ENCODE results near the gene PLAC8.
"Not testable (repeated sequence)": the region's sequence is repeated elsewhere in the genome, so short reads cannot be mapped to it uniquely, and the experiment has no call there.

The PLAC8 gene

GRCh38 chr4:83114576-83114975 is at the start of gene PLAC8:
PLAC8 (minus strand) TSS chr4:83114729; CDS start chr4:83107921, 6,808 bp downstream.
- peaks cover 3% of the 10 kb centered on the region for H3K4me1 ChIP-seq (ENCODE audit: insufficient read depth, insufficient read length)
- H3K36me3 ChIP-seq (ENCODE audit: insufficient read depth, insufficient read length, low read length): no peaks in the 10 kb centered on the region
- no peaks in the 10 kb centered on the region for H3K27me3 ChIP-seq (ENCODE audit: insufficient read depth, insufficient read length)
- TF ChIP-seq SUZ12 (IDR thresholded peaks at IDR 0.05; ENCODE audit: extremely low read depth, insufficient read depth, insufficient read length): no peak
- TF ChIP-seq YY1 (IDR thresholded peaks at IDR 0.05; ENCODE audit: insufficient read depth, insufficient read length): no peak
- TF ChIP-seq ZNF274 (IDR thresholded peaks at IDR 0.05; ENCODE audit: low read depth, low read length): no peak
- no peak for DNase-seq (ENCODE audit: low read depth, low spot score)
- H3K9me3 ChIP-seq (ENCODE audit: insufficient read depth, low read length): no peaks in the 10 kb centered on the region
- H3K4me3 ChIP-seq (ENCODE audit: insufficient read length, low read depth): no peak within 1 kb of the TSS
- no peak within 1 kb of the TSS for H3K9ac ChIP-seq (ENCODE audit: insufficient read length, low read depth)

DNA sequence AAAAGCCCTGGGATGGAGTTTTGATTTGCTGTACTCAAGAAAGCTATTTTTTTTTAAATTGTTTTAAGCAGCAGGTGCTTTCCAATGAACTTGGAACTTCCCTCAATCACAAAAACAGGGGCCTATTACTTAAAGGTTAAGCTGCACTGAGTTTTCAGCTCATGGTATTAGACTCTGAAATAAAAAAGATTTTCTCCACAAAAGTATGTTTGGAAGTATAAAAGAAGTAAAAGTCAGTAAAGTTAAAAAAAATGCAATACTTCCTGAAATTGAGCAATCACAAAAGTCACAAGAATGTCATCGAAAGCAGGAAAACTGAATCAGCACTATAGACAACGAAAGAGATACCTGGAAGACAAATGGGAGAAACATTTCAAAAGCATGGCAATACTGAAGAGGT is 38.9 kb upstream of the PLAC8 start:
- no peaks in the 10 kb centered on the region for H3K4me1 ChIP-seq (ENCODE audit: insufficient read depth, insufficient read length)
- no peak overlapping the region for H3K9ac ChIP-seq (ENCODE audit: insufficient read length, low read depth)
- no peaks in the 10 kb centered on the region; the same call in 1 of the 2 replicates for H3K9me3 ChIP-seq (ENCODE audit: insufficient read depth, low read length)
- no peaks in the 10 kb centered on the region for H3K27me3 ChIP-seq (ENCODE audit: insufficient read depth, insufficient read length)
- no peak for DNase-seq (ENCODE audit: low read depth, low spot score)
- TF ChIP-seq ZNF274 (IDR thresholded peaks at IDR 0.05; ENCODE audit: low read depth, low read length) (no peak), SUZ12 (IDR thresholded peaks at IDR 0.05; ENCODE audit: extremely low read depth, insufficient read depth, insufficient read length) (no peak), YY1 (IDR thresholded peaks at IDR 0.05; ENCODE audit: insufficient read depth, insufficient read length) (no peak)
- no peak overlapping the region for H3K4me3 ChIP-seq (ENCODE audit: insufficient read length, low read depth)
- no peaks in the 10 kb centered on the region for H3K36me3 ChIP-seq (ENCODE audit: insufficient read depth, insufficient read length, low read length)

DNA sequence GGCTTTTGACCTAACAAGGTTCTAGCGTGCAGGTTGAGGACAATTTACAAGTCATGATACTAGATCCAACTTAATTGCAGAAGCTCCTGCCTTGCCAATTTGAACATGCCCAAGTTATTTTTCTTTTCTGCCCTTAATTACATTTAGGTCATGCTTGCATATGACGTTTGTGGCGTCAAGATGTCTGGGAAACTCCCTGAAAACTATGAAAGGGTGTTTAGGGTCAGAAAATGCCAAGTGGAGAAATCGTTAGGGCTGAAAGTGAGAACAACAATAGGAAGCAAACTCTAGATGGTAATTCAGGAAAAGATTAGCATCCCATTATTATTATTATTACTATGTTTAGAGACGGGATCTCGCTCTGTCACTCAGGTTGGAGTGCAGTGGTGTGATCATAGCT is 38.2 kb upstream of the PLAC8 start:
- no peak overlapping the region for H3K4me3 ChIP-seq (ENCODE audit: insufficient read length, low read depth)
- TF ChIP-seq ZNF274 (IDR thresholded peaks at IDR 0.05; ENCODE audit: low read depth, low read length): no peak
- TF ChIP-seq YY1 (IDR thresholded peaks at IDR 0.05; ENCODE audit: insufficient read depth, insufficient read length): no peak
- no peak for TF ChIP-seq SUZ12 (IDR thresholded peaks at IDR 0.05; ENCODE audit: extremely low read depth, insufficient read depth, insufficient read length)
- no peaks in the 10 kb centered on the region for H3K36me3 ChIP-seq (ENCODE audit: insufficient read depth, insufficient read length, low read length)
- DNase-seq (ENCODE audit: low read depth, low spot score): no peak
- no peaks in the 10 kb centered on the region for H3K27me3 ChIP-seq (ENCODE audit: insufficient read depth, insufficient read length)
- no peaks in the 10 kb centered on the region; the same call in 1 of the 2 replicates for H3K9me3 ChIP-seq (ENCODE audit: insufficient read depth, low read length)
- H3K9ac ChIP-seq (ENCODE audit: insufficient read length, low read depth): no peak overlapping the region
- no peaks in the 10 kb centered on the region for H3K4me1 ChIP-seq (ENCODE audit: insufficient read depth, insufficient read length)

- TF ChIP-seq YY1 (IDR thresholded peaks at IDR 0.05; ENCODE audit: insufficient read depth, insufficient read length) (no peak), ZNF274 (IDR thresholded peaks at IDR 0.05; ENCODE audit: low read depth, low read length) (no peak), SUZ12 (IDR thresholded peaks at IDR 0.05; ENCODE audit: extremely low read depth, insufficient read depth, insufficient read length) (no peak)
- H3K27me3 ChIP-seq (ENCODE audit: insufficient read depth, insufficient read length): no peaks in the 10 kb centered on the region
- DNase-seq (ENCODE audit: low read depth, low spot score): no peak
- no peaks in the 10 kb centered on the region for H3K36me3 ChIP-seq (ENCODE audit: insufficient read depth, insufficient read length, low read length)
- H3K4me1 ChIP-seq (ENCODE audit: insufficient read depth, insufficient read length): no peaks in the 10 kb centered on the region
- no peaks in the 10 kb centered on the region; the same call in 1 of the 2 replicates for H3K9me3 ChIP-seq (ENCODE audit: insufficient read depth, low read length)
- no peak overlapping the region for H3K4me3 ChIP-seq (ENCODE audit: insufficient read length, low read depth)
- H3K9ac ChIP-seq (ENCODE audit: insufficient read length, low read depth): no peak overlapping the region
Observed at GRCh38 chr4:83151651-83152050, 37.1 kb upstream of the PLAC8 start.

DNA sequence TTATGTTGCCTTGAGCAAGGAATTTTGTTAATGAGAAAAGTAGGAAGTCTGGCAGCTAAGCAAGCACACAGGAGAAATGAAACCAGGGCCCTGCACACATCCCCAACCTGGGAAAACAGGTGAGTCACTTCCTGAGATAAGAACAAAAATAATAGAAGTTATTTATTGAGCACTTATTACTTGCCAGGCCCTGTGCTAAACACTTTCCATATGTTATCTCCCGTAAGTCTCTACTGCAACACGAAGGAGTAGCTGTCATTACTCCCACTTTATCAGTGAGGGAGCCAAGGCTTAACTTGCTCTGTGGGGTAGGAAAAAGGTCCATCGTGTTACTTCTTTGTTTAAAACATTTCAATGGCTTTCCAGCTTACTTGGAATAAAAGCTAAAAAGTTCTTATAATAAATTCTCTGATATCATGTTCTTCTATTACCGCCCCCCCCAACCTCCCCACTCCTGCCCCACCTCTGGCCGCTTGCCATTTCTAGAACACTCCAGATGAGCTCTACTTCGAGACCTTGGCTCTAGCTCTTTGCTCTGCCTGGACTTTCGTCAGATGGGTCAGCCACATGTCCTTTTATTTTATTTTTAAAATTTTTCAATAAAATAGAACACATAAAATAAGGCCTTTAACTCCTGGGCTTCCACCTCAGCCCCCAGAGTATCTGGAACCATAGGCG is 36.3 kb upstream of the PLAC8 start:
- Histone ChIP-seq H3K9me3 (ENCODE audit: insufficient read depth, low read length) (no peaks in the 10 kb centered on the region), H3K4me1 (ENCODE audit: insufficient read depth, insufficient read length) (no peaks in the 10 kb centered on the region), H3K9ac (ENCODE audit: insufficient read length, low read depth) (no peak overlapping the region), H3K27me3 (ENCODE audit: insufficient read depth, insufficient read length) (no peaks in the 10 kb centered on the region), H3K4me3 (ENCODE audit: insufficient read length, low read depth) (no peak overlapping the region), H3K36me3 (ENCODE audit: insufficient read depth, insufficient read length, low read length) (no peaks in the 10 kb centered on the region)
- DNase-seq (ENCODE audit: low read depth, low spot score): no peak
- TF ChIP-seq SUZ12 (IDR thresholded peaks at IDR 0.05; ENCODE audit: extremely low read depth, insufficient read depth, insufficient read length) (no peak), ZNF274 (IDR thresholded peaks at IDR 0.05; ENCODE audit: low read depth, low read length) (no peak), YY1 (IDR thresholded peaks at IDR 0.05; ENCODE audit: insufficient read depth, insufficient read length) (no peak)

- no peak overlapping the region for H3K9ac ChIP-seq (ENCODE audit: insufficient read length, low read depth)
- H3K27me3 ChIP-seq (ENCODE audit: insufficient read depth, insufficient read length): no peaks in the 10 kb centered on the region
- TF ChIP-seq ZNF274 (IDR thresholded peaks at IDR 0.05; ENCODE audit: low read depth, low read length) (no peak), YY1 (IDR thresholded peaks at IDR 0.05; ENCODE audit: insufficient read depth, insufficient read length) (no peak), SUZ12 (IDR thresholded peaks at IDR 0.05; ENCODE audit: extremely low read depth, insufficient read depth, insufficient read length) (no peak)
- DNase-seq (ENCODE audit: low read depth, low spot score): no peak
- no peaks in the 10 kb centered on the region for H3K36me3 ChIP-seq (ENCODE audit: insufficient read depth, insufficient read length, low read length)
- H3K4me3 ChIP-seq (ENCODE audit: insufficient read length, low read depth): no peak overlapping the region
- no peaks in the 10 kb centered on the region for H3K4me1 ChIP-seq (ENCODE audit: insufficient read depth, insufficient read length)
- no peaks in the 10 kb centered on the region for H3K9me3 ChIP-seq (ENCODE audit: insufficient read depth, low read length)
Observed at GRCh38 chr4:83149865-83150652, 35.5 kb upstream of the PLAC8 start.

DNA sequence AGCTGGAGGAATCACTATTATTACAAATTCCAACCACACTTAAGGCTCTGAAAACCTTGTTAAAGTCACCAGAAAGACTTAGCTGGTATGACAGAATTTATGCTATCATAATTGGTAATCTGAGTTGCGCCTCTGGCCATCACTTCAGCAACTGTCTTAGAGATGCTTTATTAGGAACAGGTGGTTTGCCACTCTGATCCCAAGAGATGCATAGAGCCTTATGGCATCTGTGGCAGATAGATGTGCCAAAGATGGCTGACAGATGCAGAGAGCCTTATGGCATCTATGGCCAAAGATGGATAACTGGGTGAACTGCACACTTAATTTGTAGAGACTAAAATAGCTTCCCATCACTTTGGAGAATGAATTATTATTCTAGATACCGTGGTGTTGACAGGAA is 32.3 kb upstream of the PLAC8 start:
- no peaks in the 10 kb centered on the region for H3K4me1 ChIP-seq (ENCODE audit: insufficient read depth, insufficient read length)
- no peak overlapping the region for H3K4me3 ChIP-seq (ENCODE audit: insufficient read length, low read depth)
- H3K27me3 ChIP-seq (ENCODE audit: insufficient read depth, insufficient read length): no peaks in the 10 kb centered on the region
- H3K9me3 ChIP-seq (ENCODE audit: insufficient read depth, low read length): no peaks in the 10 kb centered on the region
- no peaks in the 10 kb centered on the region for H3K36me3 ChIP-seq (ENCODE audit: insufficient read depth, insufficient read length, low read length)
- H3K9ac ChIP-seq (ENCODE audit: insufficient read length, low read depth): no peak overlapping the region
- TF ChIP-seq YY1 (IDR thresholded peaks at IDR 0.05; ENCODE audit: insufficient read depth, insufficient read length) (no peak), ZNF274 (IDR thresholded peaks at IDR 0.05; ENCODE audit: low read depth, low read length) (no peak), SUZ12 (IDR thresholded peaks at IDR 0.05; ENCODE audit: extremely low read depth, insufficient read depth, insufficient read length) (no peak)
- DNase-seq (ENCODE audit: low read depth, low spot score): no peak

DNA sequence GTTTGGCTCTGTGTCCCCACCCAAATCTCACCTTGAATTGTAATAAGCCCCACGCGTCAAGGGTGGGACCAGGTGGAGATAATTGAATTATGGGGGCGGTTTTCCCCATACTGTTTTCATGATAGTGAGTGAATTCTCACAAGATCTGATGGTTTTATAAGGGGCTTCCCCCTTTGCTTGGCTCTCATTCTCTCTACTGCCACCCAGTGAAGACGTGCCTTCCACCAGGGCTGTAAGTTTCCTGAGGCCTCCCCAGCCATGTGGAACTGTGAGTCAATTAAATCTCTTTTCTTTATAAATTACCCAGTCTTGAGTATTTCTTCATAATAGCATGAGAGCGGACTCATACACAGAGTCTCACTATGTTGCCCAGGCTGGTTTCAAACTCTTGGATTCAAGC is 31.2 kb upstream of the PLAC8 start:
- not testable (repeated sequence) for H3K4me3 ChIP-seq (ENCODE audit: insufficient read length, low read depth); H3K9me3 ChIP-seq (ENCODE audit: insufficient read depth, low read length); H3K27me3 ChIP-seq (ENCODE audit: insufficient read depth, insufficient read length); DNase-seq (ENCODE audit: low read depth, low spot score); H3K9ac ChIP-seq (ENCODE audit: insufficient read length, low read depth); H3K4me1 ChIP-seq (ENCODE audit: insufficient read depth, insufficient read length); H3K36me3 ChIP-seq (ENCODE audit: insufficient read depth, insufficient read length, low read length)

Data from NT2/D1 (cell line).